Sigmoid colon (tissue), 4 donors: ENCODE data around the gene CFC1B.
"Not testable (repeated sequence)": the region's sequence is repeated elsewhere in the genome, so short reads cannot be mapped to it uniquely, and the experiment has no call there.

Experiments
- EP300 ChIP-seq, 4 donors: sonication (generic); formaldehyde crosslinking; IDR thresholded peaks; one replicate each; pipeline ENCODE4 v1.6.1; 2017; ENCODE audit warnings: antibody characterized with exemption in 4 of 4
- POLR2A ChIP-seq, 2 donors: fragments of 450-650 bp; IDR thresholded peaks; one replicate each; pipeline ENCODE4 v1.6.1; 2016; ENCODE audit warnings: antibody characterized with exemption in 2 of 2, mild to moderate bottlenecking in 2 of 2, moderate library complexity in 2 of 2
- POLR2AphosphoS5 ChIP-seq, 4 donors: sonication (generic); formaldehyde crosslinking; IDR thresholded peaks; one replicate each; pipeline ENCODE4 v1.6.1; 2017; ENCODE audit warnings: antibody characterized with exemption in 4 of 4
- TF ChIP-seq, protein P1 (sequence below), 4 experiments: fragments of 450-650 bp in 3 of 4; fragments of 200-600 bp in 1 of 4; IDR thresholded peaks; one replicate each; pipeline ENCODE4 v1.5.1; 2016 to 2019; ENCODE audit warnings: antibody characterized with exemption in 4 of 4, mild to moderate bottlenecking in 3 of 4, moderate library complexity in 2 of 4

DNA sequence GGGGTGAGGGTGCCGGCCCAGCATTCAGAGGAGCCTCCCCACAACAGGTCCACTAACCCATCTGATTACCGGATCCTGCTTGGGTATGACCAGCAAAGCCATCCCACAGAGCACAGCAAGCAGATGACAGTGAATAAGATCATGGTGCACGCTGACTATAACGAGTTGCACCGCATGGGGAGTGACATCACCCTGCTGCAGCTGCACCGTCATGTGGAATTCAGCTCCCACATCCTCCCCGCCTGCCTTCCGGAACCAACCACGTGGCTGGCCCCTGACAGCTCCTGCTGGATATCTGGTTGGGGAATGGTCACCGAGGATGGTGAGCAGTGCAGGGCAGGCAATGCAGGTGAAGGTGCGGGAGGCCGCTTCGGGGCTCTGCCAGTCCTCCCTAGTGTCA is 53.2 kb downstream of the CFC1B start:
- TF ChIP-seq, protein P1, sequence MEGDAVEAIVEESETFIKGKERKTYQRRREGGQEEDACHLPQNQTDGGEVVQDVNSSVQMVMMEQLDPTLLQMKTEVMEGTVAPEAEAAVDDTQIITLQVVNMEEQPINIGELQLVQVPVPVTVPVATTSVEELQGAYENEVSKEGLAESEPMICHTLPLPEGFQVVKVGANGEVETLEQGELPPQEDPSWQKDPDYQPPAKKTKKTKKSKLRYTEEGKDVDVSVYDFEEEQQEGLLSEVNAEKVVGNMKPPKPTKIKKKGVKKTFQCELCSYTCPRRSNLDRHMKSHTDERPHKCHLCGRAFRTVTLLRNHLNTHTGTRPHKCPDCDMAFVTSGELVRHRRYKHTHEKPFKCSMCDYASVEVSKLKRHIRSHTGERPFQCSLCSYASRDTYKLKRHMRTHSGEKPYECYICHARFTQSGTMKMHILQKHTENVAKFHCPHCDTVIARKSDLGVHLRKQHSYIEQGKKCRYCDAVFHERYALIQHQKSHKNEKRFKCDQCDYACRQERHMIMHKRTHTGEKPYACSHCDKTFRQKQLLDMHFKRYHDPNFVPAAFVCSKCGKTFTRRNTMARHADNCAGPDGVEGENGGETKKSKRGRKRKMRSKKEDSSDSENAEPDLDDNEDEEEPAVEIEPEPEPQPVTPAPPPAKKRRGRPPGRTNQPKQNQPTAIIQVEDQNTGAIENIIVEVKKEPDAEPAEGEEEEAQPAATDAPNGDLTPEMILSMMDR (IDR thresholded peaks at IDR 0.05) = not testable (repeated sequence)
- not testable (repeated sequence) for TF ChIP-seq POLR2A, POLR2AphosphoS5, EP300 (IDR thresholded peaks at IDR 0.05)
